ENCODE data around the gene PPM1N.
A peak's percentile ranks its signal among the peaks of the same experiment; 100 is the strongest.

PPM1N gene

GRCh38 chr19:45492627-45493470 lies 5.4 kb upstream of the PPM1N start:
- peak; percentile 51 to 70 for DNase-seq

GRCh38 chr19:45494261-45494916 lies 3.9 kb upstream of the PPM1N start:
- DNase-seq = no peak

GRCh38 chr19:45495178-45495577 lies 3.1 kb upstream of the PPM1N start:
- no peak for DNase-seq

GRCh38 chr19:45496349-45496953 lies 1.8 kb upstream of the PPM1N start:
- no peak for DNase-seq

GRCh38 chr19:45497791-45498190 lies 452 bp upstream of the PPM1N start:
- DNase-seq = no peak

GRCh38 chr19:45499196-45500180 lies 1.2 kb downstream of the PPM1N start:
- no peak for DNase-seq

- DNase-seq = no peak
Observed at GRCh38 chr19:45500918-45501729, 2.9 kb downstream of the PPM1N start.

GRCh38 chr19:45501730-45502014 lies 3.4 kb downstream of the PPM1N start:
- no peak for DNase-seq

- DNase-seq = no peak
Observed at GRCh38 chr19:45502111-45502510, 3.9 kb downstream of the PPM1N start.

- no peak for DNase-seq
Observed at GRCh38 chr19:45503909-45504308, 5.7 kb downstream of the PPM1N start.

- DNase-seq = no peak
Observed at GRCh38 chr19:45505151-45505995, 7.1 kb downstream of the PPM1N start.

- DNase-seq = no peak
Observed at GRCh38 chr19:45505996-45506245, 7.7 kb downstream of the PPM1N start.

GRCh38 chr19:45506246-45506988 lies 8.2 kb downstream of the PPM1N start:
- peak; percentile 57 to 76 for DNase-seq

- peak; percentile 39 to 78 for DNase-seq
Observed at GRCh38 chr19:45506989-45507871, 9.0 kb downstream of the PPM1N start, which contains the start of gene VASP. TSS of gene VASP (plus strand) at chr19:45507479. CDS start at chr19:45507772, 293 bp downstream.

GRCh38 chr19:45507872-45508416 lies 9.7 kb downstream of the PPM1N start:
- no peak for DNase-seq

- DNase-seq = no peak
Observed at GRCh38 chr19:45508417-45508860, 10.2 kb downstream of the PPM1N start.

- DNase-seq = peak in 1 of 2 experiments; percentile 58
Observed at GRCh38 chr19:45508861-45509691, 10.8 kb downstream of the PPM1N start.

- DNase-seq = no peak
Observed at GRCh38 chr19:45509692-45510015, 11.4 kb downstream of the PPM1N start.
